8988T (cell line): ENCODE measurements around the gene LYZL6.
"Not testable (repeated sequence)": the region's sequence is repeated elsewhere in the genome, so short reads cannot be mapped to it uniquely, and the experiment has no call there.

Source experiments
- DNase-seq: peaks from one replicate; pipeline ENCODE4 v3.0.0; 2011

The LYZL6 gene

GRCh38 chr17:35944151-35944550 lies 638 bp upstream of the LYZL6 start:
- DNase-seq, result no peak

- DNase-seq, result no peak
Measured at GRCh38 chr17:35942588-35943186, 826 bp downstream of the LYZL6 start.

- DNase-seq, result not testable (repeated sequence)
Measured at GRCh38 chr17:35938492-35938891, 5.0 kb downstream of the LYZL6 start.

- DNase-seq, result no peak
Measured at GRCh38 chr17:35936063-35936462, 7.5 kb downstream of the LYZL6 start.

GRCh38 chr17:35934760-35935159 lies 8.8 kb downstream of the LYZL6 start:
- no peak for DNase-seq

GRCh38 chr17:35932586-35932985 lies 10.9 kb downstream of the LYZL6 start:
- DNase-seq, result no peak

- DNase-seq, result no peak
Measured at GRCh38 chr17:35931794-35932425, 11.6 kb downstream of the LYZL6 start.

GRCh38 chr17:35930211-35931065 lies 13.1 kb downstream of the LYZL6 start, which contains the start of gene RDM1:
RDM1 (minus strand) TSS chr17:35930773; CDS start chr17:35930727, 46 bp downstream.
- peak; percentile 70 for DNase-seq

- DNase-seq, result no peak
Measured at GRCh38 chr17:35927714-35928113, 15.8 kb downstream of the LYZL6 start.

GRCh38 chr17:35923609-35924114 lies 19.9 kb downstream of the LYZL6 start:
- no peak for DNase-seq

GRCh38 chr17:35920229-35920628 lies 23.3 kb downstream of the LYZL6 start:
- no peak for DNase-seq

GRCh38 chr17:35918665-35919064 lies 24.8 kb downstream of the LYZL6 start:
- DNase-seq, result no peak

GRCh38 chr17:35917519-35918213 lies 25.8 kb downstream of the LYZL6 start:
- no peak for DNase-seq

GRCh38 chr17:35915153-35915964 lies 28.2 kb downstream of the LYZL6 start:
- no peak for DNase-seq

GRCh38 chr17:35914354-35914753 lies 29.2 kb downstream of the LYZL6 start:
- DNase-seq, result no peak

GRCh38 chr17:35913609-35914008 lies 29.9 kb downstream of the LYZL6 start:
- DNase-seq, result no peak

- DNase-seq, result no peak
Measured at GRCh38 chr17:35912942-35913341, 30.6 kb downstream of the LYZL6 start.

GRCh38 chr17:35912339-35912912 lies 31.1 kb downstream of the LYZL6 start:
- no peak for DNase-seq

- DNase-seq, result no peak
Measured at GRCh38 chr17:35909408-35909807, 34.1 kb downstream of the LYZL6 start.

GRCh38 chr17:35907691-35908090 lies 35.8 kb downstream of the LYZL6 start:
- DNase-seq, result no peak

- no peak for DNase-seq
Measured at GRCh38 chr17:35906926-35907637, 36.4 kb downstream of the LYZL6 start.
